Prostate gland (tissue), 2 donors: ENCODE results near the gene CFAP61. TPM values are rescaled to one million over a fixed set of nuclear protein-coding genes. Genes with fewer than 3 reads are reported as not detected.

ENCODE experiments used
- DNase-seq: peaks from one replicate; pipeline ENCODE4 v3.0.0-alpha.2; 2019; ENCODE audit warnings: low spot score
- H3K27ac ChIP-seq, 2 donors: fragments of 200-600 bp; sonication (generic); 2 replicates each; pipeline ENCODE4 v1.5.1; 2017 to 2019
- H3K27me3 ChIP-seq: fragments of 200-600 bp; sonication (generic); replicated peaks from 2 replicates; pipeline ENCODE4 v1.5.1; 2019; ENCODE audit not compliant: insufficient read depth
- H3K36me3 ChIP-seq, 2 donors: fragments of 200-600 bp; sonication (generic); 1 replicate in 1 of 2; 2 replicates in 1 of 2; pipeline versions ENCODE4 v1.5.1 to v1.8.1; 2017 to 2019
- H3K4me1 ChIP-seq: fragments of 200-600 bp; sonication (generic); replicated peaks from 2 replicates; pipeline ENCODE4 v1.5.1; 2019
- H3K4me3 ChIP-seq, 2 donors: fragments of 200-600 bp; sonication (generic); 2 replicates each; pipeline ENCODE4 v1.5.1; 2017 to 2019
- H3K9me3 ChIP-seq: fragments of 200-600 bp; sonication (generic); 2 replicates; pipeline ENCODE4 v1.5.1; 2017
- CTCF ChIP-seq, 4 experiments: fragments of 200-600 bp in 2 of 4; fragments of 450-650 bp in 2 of 4; sonication (generic) in 2 of 4; IDR thresholded peaks; 1 replicate in 3 of 4; 2 replicates in 1 of 4; pipeline ENCODE4 v1.5.1; 2016 to 2019; ENCODE audit warnings: antibody characterized with exemption in 4 of 4, mild to moderate bottlenecking in 2 of 4, moderate library complexity in 2 of 4
- POLR2A ChIP-seq: fragments of 450-650 bp; IDR thresholded peaks from one replicate; pipeline ENCODE4 v1.6.1; 2016; ENCODE audit warnings: antibody characterized with exemption, mild to moderate bottlenecking
- POLR2AphosphoS5 ChIP-seq: sonication (generic); formaldehyde crosslinking; IDR thresholded peaks from one replicate; pipeline ENCODE4 v1.6.1; 2017; ENCODE audit warnings: antibody characterized with exemption
- WGBS: methylation state at CpG from one replicate; pipeline ENCODE4 v1.1.5; 2018; 5-methylcytosine and 5-hydroxymethylcytosine counted together
- intact Hi-C: fragments of 100-400 bp; cut with DNase I; formaldehyde crosslinking; loops from one replicate; pipeline ENCODE4 v1.14.2; 2022
- total RNA-seq, 2 donors: library from RNA; depleted of rRNA; stranded (reverse); fragments of >200 nt; gene quantifications; one replicate each; pipeline ENCODE4 v1.1.0, GENCODE V29; 2016

CFAP61 gene
- total RNA-seq, 2 donors from 2014 or later, result 0.14 to 8.1 TPM

- Histone ChIP-seq H3K27ac (no peak overlapping the region), H3K9me3 (no peaks in the 10 kb centered on the region), H3K36me3 (no peaks in the 10 kb centered on the region), H3K27me3 (no peaks in the 10 kb centered on the region), H3K4me3 (no peak overlapping the region), H3K4me1 (no peaks in the 10 kb centered on the region)
- no peak for TF ChIP-seq POLR2A
- no peak for TF ChIP-seq POLR2AphosphoS5
- no peak for TF ChIP-seq CTCF (IDR thresholded peaks at IDR 0.05)
- DNase-seq, result no peak
- intact Hi-C loops, result no loop called here
- 85% methylated on average over 7 of the region's 7 CpGs for WGBS
Observed at GRCh38 chr20:20293691-20294385, 241.5 kb downstream of the CFAP61 start.

GRCh38 chr20:20295621-20296498 is 243.5 kb downstream of the CFAP61 start:
- 84% methylated on average over 6 of the region's 6 CpGs for WGBS
- H3K9me3 ChIP-seq, result no peaks in the 10 kb centered on the region
- DNase-seq, result no peak
- H3K4me3 ChIP-seq, result no peak overlapping the region
- H3K27ac ChIP-seq, result no peak overlapping the region
- H3K27me3 ChIP-seq, result no peaks in the 10 kb centered on the region
- TF ChIP-seq CTCF (IDR thresholded peaks at IDR 0.05) (no peak), POLR2A (no peak), POLR2AphosphoS5 (no peak)
- intact Hi-C loops, result no loop called here
- no peaks in the 10 kb centered on the region for H3K36me3 ChIP-seq
- H3K4me1 ChIP-seq, result no peaks in the 10 kb centered on the region

GRCh38 chr20:20297181-20297580 is 244.8 kb downstream of the CFAP61 start:
- intact Hi-C loops, result no loop called here
- Histone ChIP-seq H3K27ac (no peak overlapping the region), H3K9me3 (no peaks in the 10 kb centered on the region), H3K36me3 (no peaks in the 10 kb centered on the region), H3K4me1 (no peaks in the 10 kb centered on the region), H3K27me3 (no peaks in the 10 kb centered on the region), H3K4me3 (no peak overlapping the region)
- TF ChIP-seq POLR2A, result no peak
- TF ChIP-seq CTCF (IDR thresholded peaks at IDR 0.05), result no peak
- no peak for TF ChIP-seq POLR2AphosphoS5
- 60% methylated on average over 3 of the region's 3 CpGs for WGBS
- no peak for DNase-seq

- TF ChIP-seq POLR2AphosphoS5 (no peak), POLR2A (no peak), CTCF (IDR thresholded peaks at IDR 0.05) (no peak)
- H3K4me1 ChIP-seq, result no peaks in the 10 kb centered on the region
- H3K4me3 ChIP-seq, result no peak overlapping the region
- no peak for DNase-seq
- H3K36me3 ChIP-seq, result no peaks in the 10 kb centered on the region
- no peak overlapping the region for H3K27ac ChIP-seq
- H3K9me3 ChIP-seq, result no peaks in the 10 kb centered on the region
- 71% methylated on average over 2 of the region's 2 CpGs for WGBS
- intact Hi-C loops, result no loop called here
- no peaks in the 10 kb centered on the region for H3K27me3 ChIP-seq
Observed at GRCh38 chr20:20297752-20298151, 245.4 kb downstream of the CFAP61 start.
